WTC11 (cell line): ENCODE measurements around the gene NMUR1. TPM values are rescaled to one million over a fixed set of nuclear protein-coding genes. Genes with fewer than 3 reads are reported as not detected.
A peak's percentile ranks its signal among the peaks of the same experiment; 100 is the strongest.

ENCODE experiments used
- ATAC-seq: fragments of 200-7000 bp; cut with Tn5 transposase; 2 replicates; pipeline ENCODE4 v1.10.0; 2021; ENCODE audit warnings: mild to moderate bottlenecking, moderate library complexity
- CTCF ChIA-PET: fragments of 300-600 bp; sonication (Branson Sonifier 250); formaldehyde crosslinking; loops from one replicate; lab custom pipeline; 2021; ENCODE audit warnings: antibody characterized with exemption; lab: Charles Lee
- POLR2A ChIA-PET: fragments of 350-600 bp; sonication (Branson Sonifier 250); formaldehyde crosslinking; loops from one replicate; lab custom pipeline; 2021; ENCODE audit warnings: antibody characterized with exemption; lab: Charles Lee
- DNase-seq: peaks from one replicate; pipeline ENCODE4 v3.0.0; 2021; ENCODE audit warnings: low spot score
- H3K27ac Mint-ChIP-seq: 2 replicates; pipeline ENCODE4 v1.8.0; 2021; ENCODE audit warnings: mixed read lengths
- H3K27me3 Mint-ChIP-seq: 2 replicates; pipeline ENCODE4 v1.8.0; 2021; ENCODE audit warnings: low read depth, mild to moderate bottlenecking, moderate library complexity, mixed read lengths
- H3K36me3 Mint-ChIP-seq: 2 replicates; pipeline ENCODE4 v1.8.0; 2021; ENCODE audit warnings: mixed read lengths
- H3K4me1 Mint-ChIP-seq: 2 replicates; pipeline ENCODE4 v1.8.0; 2022; ENCODE audit warnings: mixed read lengths
- H3K4me3 Mint-ChIP-seq: 2 replicates; pipeline ENCODE4 v1.8.0; 2021; ENCODE audit warnings: mild to moderate bottlenecking, moderate library complexity, mixed read lengths
- H3K9me3 Mint-ChIP-seq: 2 replicates; pipeline ENCODE4 v1.8.0; 2021; ENCODE audit warnings: mixed read lengths
- ATF1 ChIP-seq: sonication (generic); formaldehyde crosslinking; IDR thresholded peaks from 2 replicates; pipeline ENCODE4 v1.8.1; 2023; ENCODE audit warnings: mild to moderate bottlenecking, moderate library complexity, missing genetic modification reagents
- CREM ChIP-seq: sonication (generic); formaldehyde crosslinking; IDR thresholded peaks from 2 replicates; pipeline ENCODE4 v1.8.1; 2022; ENCODE audit warnings: mild to moderate bottlenecking, missing genetic modification reagents, moderate library complexity
- FOXP1 ChIP-seq: sonication (generic); formaldehyde crosslinking; IDR thresholded peaks from 2 replicates; pipeline ENCODE4 v1.8.0; 2022; ENCODE audit warnings: missing genetic modification reagents, mild to moderate bottlenecking, moderate library complexity, borderline replicate concordance
- GRHL2 ChIP-seq: fragments of 250-450 bp; sonication (Bioruptor Pico); IDR thresholded peaks from 2 replicates; pipeline ENCODE4 v1.8.0; 2022; ENCODE audit warnings: mild to moderate bottlenecking, moderate library complexity; ENCODE audit not compliant: insufficient replicate concordance, severe bottlenecking
- MYBL2 ChIP-seq: sonication (generic); formaldehyde crosslinking; IDR thresholded peaks from 2 replicates; pipeline ENCODE4 v1.8.1; 2023; ENCODE audit warnings: mild to moderate bottlenecking, moderate library complexity, missing genetic modification reagents
- NR2C2 ChIP-seq: sonication (generic); formaldehyde crosslinking; IDR thresholded peaks from 2 replicates; pipeline ENCODE4 v1.8.0; 2022; ENCODE audit warnings: mild to moderate bottlenecking, missing genetic modification reagents
- SOX15 ChIP-seq: fragments of 250-450 bp; sonication (Bioruptor Pico); IDR thresholded peaks from 2 replicates; pipeline ENCODE4 v1.9.0; 2021; ENCODE audit warnings: mild to moderate bottlenecking
- TEAD4 ChIP-seq: sonication (generic); formaldehyde crosslinking; IDR thresholded peaks from 2 replicates; pipeline ENCODE4 v1.8.0; 2022; ENCODE audit warnings: mild to moderate bottlenecking, missing genetic modification reagents
- ZNF138 ChIP-seq: sonication (generic); formaldehyde crosslinking; conservative IDR thresholded peaks from 2 replicates; pipeline ENCODE4 v1.8.1; 2022; ENCODE audit warnings: mild to moderate bottlenecking, moderate library complexity, missing genetic modification reagents
- ZNF232 ChIP-seq: sonication (generic); formaldehyde crosslinking; IDR thresholded peaks from 2 replicates; pipeline ENCODE4 v1.8.0; 2022; ENCODE audit warnings: mild to moderate bottlenecking, missing genetic modification reagents
- ZNF396 ChIP-seq: fragments of 250-450 bp; sonication (Bioruptor Pico); IDR thresholded peaks from 2 replicates; pipeline ENCODE4 v1.8.0; 2021; ENCODE audit warnings: mild to moderate bottlenecking, moderate library complexity, borderline replicate concordance
- ZNF416 ChIP-seq: fragments of 250-450 bp; sonication (Bioruptor Pico); IDR thresholded peaks from 2 replicates; pipeline ENCODE4 v1.9.0; 2021; ENCODE audit warnings: mild to moderate bottlenecking, inconsistent platforms
- ZNF423 ChIP-seq: fragments of 250-450 bp; sonication (Bioruptor Pico); IDR thresholded peaks from 2 replicates; pipeline ENCODE4 v2.1.2; 2022; ENCODE audit warnings: mild to moderate bottlenecking, moderate library complexity
- ZNF671 ChIP-seq: fragments of 250-450 bp; sonication (Bioruptor Pico); IDR thresholded peaks from 2 replicates; pipeline ENCODE4 v1.8.0; 2021; ENCODE audit warnings: mild to moderate bottlenecking
- total RNA-seq: library from RNA; stranded (reverse); gene quantifications from 3 replicates; pipeline ENCODE4 v1.2.3, GENCODE V29; 2021
- TF ChIP-seq, protein P1 (sequence below): sonication (generic); formaldehyde crosslinking; IDR thresholded peaks from 2 replicates; pipeline ENCODE4 v1.8.0; 2023; ENCODE audit warnings: mild to moderate bottlenecking, missing genetic modification reagents
- TF ChIP-seq, protein P2 (sequence below): sonication (generic); formaldehyde crosslinking; IDR thresholded peaks from 2 replicates; pipeline ENCODE4 v1.8.0; 2022; ENCODE audit warnings: mild to moderate bottlenecking, missing genetic modification reagents
- TF ChIP-seq, protein P3 (sequence below): sonication (generic); formaldehyde crosslinking; conservative IDR thresholded peaks from 2 replicates; pipeline ENCODE4 v1.8.1; 2022; ENCODE audit warnings: mild to moderate bottlenecking, missing genetic modification reagents
- TF ChIP-seq, protein P4 (sequence below): fragments of 200-600 bp; IDR thresholded peaks from 2 replicates; pipeline ENCODE4 v1.8.0; 2022; ENCODE audit warnings: antibody characterized with exemption
- TF ChIP-seq, protein P5 (sequence below): sonication (generic); formaldehyde crosslinking; IDR thresholded peaks from 2 replicates; pipeline ENCODE4 v1.8.0; 2022; ENCODE audit warnings: mild to moderate bottlenecking, missing genetic modification reagents
- TF ChIP-seq, protein P6 (sequence below): sonication (generic); formaldehyde crosslinking; IDR thresholded peaks from 2 replicates; pipeline ENCODE4 v1.8.1; 2022; ENCODE audit warnings: mild to moderate bottlenecking, moderate library complexity, missing genetic modification reagents

The NMUR1 gene
- total RNA-seq, 1 experiment from 2014 or later = 0.42 TPM

DNA sequence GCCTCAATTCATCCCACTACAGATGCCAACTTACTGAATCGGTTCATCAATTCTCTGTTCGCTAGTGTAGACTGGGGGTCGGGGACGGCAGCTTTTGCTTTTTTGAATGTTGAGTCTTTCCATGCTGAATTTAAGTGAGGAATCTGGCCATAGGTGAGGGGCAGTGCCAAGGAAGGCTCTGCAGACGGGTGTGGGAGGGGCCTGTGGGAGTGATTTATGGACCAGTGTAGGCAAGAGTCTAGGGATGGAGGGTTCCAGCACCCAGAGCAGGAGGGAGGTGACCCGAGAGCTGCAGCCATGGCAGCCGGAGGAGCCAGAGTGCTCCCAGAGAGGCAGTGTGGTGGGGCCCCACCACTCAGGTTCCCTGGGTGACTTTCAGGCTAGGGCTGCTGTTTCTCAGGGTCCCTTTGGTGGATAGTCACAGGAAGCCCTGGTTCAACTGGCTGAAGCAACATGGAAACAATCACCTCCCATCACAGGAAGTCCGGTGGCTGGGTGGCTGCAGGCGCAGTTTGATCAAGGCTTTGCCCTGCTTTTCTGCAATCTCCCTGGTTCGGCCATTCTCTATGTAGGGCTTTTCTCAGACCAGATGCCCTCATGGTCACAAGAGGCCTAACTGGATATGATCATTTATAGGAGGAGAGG is 45.5 kb upstream of the NMUR1 start:
- H3K27me3 Mint-ChIP-seq = peaks cover 3% of the 10 kb centered on the region; the same call in 1 of the 2 replicates
- ChIA-PET POLR2A (no interaction called here), CTCF (no interaction called here)
- no peak for ATAC-seq
- peaks cover 11% of the 10 kb centered on the region for H3K36me3 Mint-ChIP-seq
- no peak for DNase-seq
- H3K27ac Mint-ChIP-seq = no peak overlapping the region; the same call in 1 of the 2 replicates
- H3K9me3 Mint-ChIP-seq = peaks cover 18% of the 10 kb centered on the region
- H3K4me1 Mint-ChIP-seq = peaks cover 55% of the 10 kb centered on the region
- TF ChIP-seq, protein P1, sequence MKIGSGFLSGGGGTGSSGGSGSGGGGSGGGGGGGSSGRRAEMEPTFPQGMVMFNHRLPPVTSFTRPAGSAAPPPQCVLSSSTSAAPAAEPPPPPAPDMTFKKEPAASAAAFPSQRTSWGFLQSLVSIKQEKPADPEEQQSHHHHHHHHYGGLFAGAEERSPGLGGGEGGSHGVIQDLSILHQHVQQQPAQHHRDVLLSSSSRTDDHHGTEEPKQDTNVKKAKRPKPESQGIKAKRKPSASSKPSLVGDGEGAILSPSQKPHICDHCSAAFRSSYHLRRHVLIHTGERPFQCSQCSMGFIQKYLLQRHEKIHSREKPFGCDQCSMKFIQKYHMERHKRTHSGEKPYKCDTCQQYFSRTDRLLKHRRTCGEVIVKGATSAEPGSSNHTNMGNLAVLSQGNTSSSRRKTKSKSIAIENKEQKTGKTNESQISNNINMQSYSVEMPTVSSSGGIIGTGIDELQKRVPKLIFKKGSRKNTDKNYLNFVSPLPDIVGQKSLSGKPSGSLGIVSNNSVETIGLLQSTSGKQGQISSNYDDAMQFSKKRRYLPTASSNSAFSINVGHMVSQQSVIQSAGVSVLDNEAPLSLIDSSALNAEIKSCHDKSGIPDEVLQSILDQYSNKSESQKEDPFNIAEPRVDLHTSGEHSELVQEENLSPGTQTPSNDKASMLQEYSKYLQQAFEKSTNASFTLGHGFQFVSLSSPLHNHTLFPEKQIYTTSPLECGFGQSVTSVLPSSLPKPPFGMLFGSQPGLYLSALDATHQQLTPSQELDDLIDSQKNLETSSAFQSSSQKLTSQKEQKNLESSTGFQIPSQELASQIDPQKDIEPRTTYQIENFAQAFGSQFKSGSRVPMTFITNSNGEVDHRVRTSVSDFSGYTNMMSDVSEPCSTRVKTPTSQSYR (CRISPR knock-in tag) = no peak
- no peak for TF ChIP-seq ZNF396
- no peak for TF ChIP-seq MYBL2 (CRISPR knock-in tag)
- TF ChIP-seq ZNF138 (CRISPR knock-in tag) = no peak
- no peak for TF ChIP-seq ZNF671 (CRISPR knock-in tag)
- no peak for TF ChIP-seq ZNF232 (CRISPR knock-in tag)
- TF ChIP-seq NR2C2 (CRISPR knock-in tag) = no peak
- no peak overlapping the region for H3K4me3 Mint-ChIP-seq

DNA sequence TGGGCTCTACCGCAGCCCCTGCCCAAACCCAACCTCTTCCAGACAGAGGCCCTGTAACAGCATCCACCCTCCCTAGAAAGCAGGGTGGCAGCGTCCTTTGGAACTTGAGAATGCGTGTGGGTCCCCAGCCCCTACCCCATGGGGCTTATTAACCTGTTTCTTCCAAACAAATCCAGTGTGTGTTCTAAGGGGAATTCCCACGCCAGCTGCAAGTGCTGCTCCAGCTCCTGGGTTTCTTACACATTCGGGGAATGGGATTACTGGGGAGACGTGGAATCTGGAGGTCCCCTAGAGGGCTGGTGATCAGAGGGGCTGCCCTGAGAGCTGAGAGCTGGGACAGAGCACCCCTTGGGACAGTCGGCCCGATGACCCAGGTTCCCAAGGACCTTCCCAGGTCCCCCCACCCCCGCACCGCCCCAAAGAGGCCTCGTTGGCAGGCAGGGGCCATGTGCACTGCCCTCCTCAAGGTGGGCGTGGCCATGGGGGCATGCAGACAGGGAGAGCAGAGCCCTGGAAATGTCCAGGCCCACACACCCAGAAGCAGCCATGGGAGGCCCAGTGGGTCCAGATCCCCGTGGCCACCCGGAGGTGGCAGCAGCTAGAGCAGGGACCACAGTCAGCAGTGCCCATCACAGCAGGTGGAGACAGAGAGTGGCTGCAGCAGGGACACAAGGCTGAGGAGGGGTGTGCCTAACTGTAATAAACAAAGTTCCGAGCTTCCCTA is 43.6 kb upstream of the NMUR1 start:
- Mint-ChIP-seq H3K36me3 (peaks cover 6% of the 10 kb centered on the region), H3K27ac (peak overlapping the region; percentile 88), H3K4me3 (no peak overlapping the region), H3K27me3 (no peaks in the 10 kb centered on the region), H3K4me1 (peaks cover 60% of the 10 kb centered on the region), H3K9me3 (peaks cover 5% of the 10 kb centered on the region)
- DNase-seq (no peak), ATAC-seq (peak; percentile 11)
- TF ChIP-seq, protein P2, sequence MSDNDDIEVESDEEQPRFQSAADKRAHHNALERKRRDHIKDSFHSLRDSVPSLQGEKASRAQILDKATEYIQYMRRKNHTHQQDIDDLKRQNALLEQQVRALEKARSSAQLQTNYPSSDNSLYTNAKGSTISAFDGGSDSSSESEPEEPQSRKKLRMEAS (CRISPR knock-in tag) = peak; percentile 62; the same call in 1 of the 2 replicates
- TF ChIP-seq, protein P3, sequence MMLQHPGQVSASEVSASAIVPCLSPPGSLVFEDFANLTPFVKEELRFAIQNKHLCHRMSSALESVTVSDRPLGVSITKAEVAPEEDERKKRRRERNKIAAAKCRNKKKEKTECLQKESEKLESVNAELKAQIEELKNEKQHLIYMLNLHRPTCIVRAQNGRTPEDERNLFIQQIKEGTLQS (CRISPR knock-in tag) = no peak
- POLR2A ChIA-PET = interaction anchor here (0.6 to 0.7 kb wide), 2 partner anchors 13 to 41 kb away, joined by 3 read pairs; no protein-coding TSS in a partner anchor
- CTCF ChIA-PET = interaction anchor here (0.7 to 3.0 kb wide), 6 partner anchors 10 to 104 kb away, joined by 3 to 18 read pairs (median 4); no protein-coding TSS in a partner anchor

DNA sequence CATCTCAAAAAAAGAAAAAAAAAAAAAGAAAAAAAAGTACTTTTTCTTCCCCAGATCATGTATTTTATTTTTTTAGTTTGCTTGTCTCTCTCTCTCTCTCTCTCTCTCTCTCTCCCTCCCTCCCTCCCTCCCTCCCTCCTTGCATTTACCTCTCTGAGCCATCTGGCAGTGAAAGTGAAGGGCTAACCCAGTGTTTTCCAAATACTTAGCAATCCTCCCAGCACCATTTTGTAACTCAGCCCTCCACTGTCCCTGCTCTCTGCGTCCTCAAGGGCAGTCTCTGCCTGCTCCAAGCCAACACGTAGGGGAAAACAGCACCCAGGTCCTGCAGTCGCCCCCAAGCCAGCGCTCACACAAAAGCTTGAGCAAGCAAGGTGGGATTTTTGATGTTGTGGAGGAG is 42.9 kb upstream of the NMUR1 start:
- Mint-ChIP-seq H3K4me3 (peak overlapping the region; percentile 21; the same call in 1 of the 2 replicates), H3K27ac (peak overlapping the region; percentile 88), H3K27me3 (no peaks in the 10 kb centered on the region), H3K4me1 (peaks cover 68% of the 10 kb centered on the region), H3K9me3 (no peaks in the 10 kb centered on the region), H3K36me3 (no peaks in the 10 kb centered on the region; the same call in 1 of the 2 replicates)
- POLR2A ChIA-PET = interaction anchor here (0.7 kb wide), 1 partner anchor 13 kb away, joined by 3 read pairs; no protein-coding TSS in a partner anchor
- ATAC-seq = peak; percentile 9; the same call in 1 of the 2 replicates
- no peak for DNase-seq
- CTCF ChIA-PET = interaction anchor here (1.1 to 3.0 kb wide), 4 partner anchors 10 to 105 kb away, joined by 3 to 18 read pairs (median 6); no protein-coding TSS in a partner anchor
- TF ChIP-seq SOX15 = no peak
- TF ChIP-seq ZNF423 (CRISPR knock-in tag) = no peak
- TF ChIP-seq, protein P3 (CRISPR knock-in tag) = no peak
- TF ChIP-seq GRHL2 (CRISPR knock-in tag) = no peak
- no peak for TF ChIP-seq CREM (CRISPR knock-in tag)
- no peak for TF ChIP-seq ZNF138 (CRISPR knock-in tag)
- TF ChIP-seq, protein P4, sequence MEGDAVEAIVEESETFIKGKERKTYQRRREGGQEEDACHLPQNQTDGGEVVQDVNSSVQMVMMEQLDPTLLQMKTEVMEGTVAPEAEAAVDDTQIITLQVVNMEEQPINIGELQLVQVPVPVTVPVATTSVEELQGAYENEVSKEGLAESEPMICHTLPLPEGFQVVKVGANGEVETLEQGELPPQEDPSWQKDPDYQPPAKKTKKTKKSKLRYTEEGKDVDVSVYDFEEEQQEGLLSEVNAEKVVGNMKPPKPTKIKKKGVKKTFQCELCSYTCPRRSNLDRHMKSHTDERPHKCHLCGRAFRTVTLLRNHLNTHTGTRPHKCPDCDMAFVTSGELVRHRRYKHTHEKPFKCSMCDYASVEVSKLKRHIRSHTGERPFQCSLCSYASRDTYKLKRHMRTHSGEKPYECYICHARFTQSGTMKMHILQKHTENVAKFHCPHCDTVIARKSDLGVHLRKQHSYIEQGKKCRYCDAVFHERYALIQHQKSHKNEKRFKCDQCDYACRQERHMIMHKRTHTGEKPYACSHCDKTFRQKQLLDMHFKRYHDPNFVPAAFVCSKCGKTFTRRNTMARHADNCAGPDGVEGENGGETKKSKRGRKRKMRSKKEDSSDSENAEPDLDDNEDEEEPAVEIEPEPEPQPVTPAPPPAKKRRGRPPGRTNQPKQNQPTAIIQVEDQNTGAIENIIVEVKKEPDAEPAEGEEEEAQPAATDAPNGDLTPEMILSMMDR = no peak
- no peak for TF ChIP-seq ZNF416 (CRISPR knock-in tag)
- TF ChIP-seq FOXP1 (CRISPR knock-in tag) = no peak
- TF ChIP-seq, protein P5, sequence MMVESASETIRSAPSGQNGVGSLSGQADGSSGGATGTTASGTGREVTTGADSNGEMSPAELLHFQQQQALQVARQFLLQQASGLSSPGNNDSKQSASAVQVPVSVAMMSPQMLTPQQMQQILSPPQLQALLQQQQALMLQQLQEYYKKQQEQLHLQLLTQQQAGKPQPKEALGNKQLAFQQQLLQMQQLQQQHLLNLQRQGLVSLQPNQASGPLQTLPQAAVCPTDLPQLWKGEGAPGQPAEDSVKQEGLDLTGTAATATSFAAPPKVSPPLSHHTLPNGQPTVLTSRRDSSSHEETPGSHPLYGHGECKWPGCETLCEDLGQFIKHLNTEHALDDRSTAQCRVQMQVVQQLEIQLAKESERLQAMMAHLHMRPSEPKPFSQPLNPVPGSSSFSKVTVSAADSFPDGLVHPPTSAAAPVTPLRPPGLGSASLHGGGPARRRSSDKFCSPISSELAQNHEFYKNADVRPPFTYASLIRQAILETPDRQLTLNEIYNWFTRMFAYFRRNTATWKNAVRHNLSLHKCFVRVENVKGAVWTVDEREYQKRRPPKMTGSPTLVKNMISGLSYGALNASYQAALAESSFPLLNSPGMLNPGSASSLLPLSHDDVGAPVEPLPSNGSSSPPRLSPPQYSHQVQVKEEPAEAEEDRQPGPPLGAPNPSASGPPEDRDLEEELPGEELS (CRISPR knock-in tag) = no peak
- no peak for TF ChIP-seq ATF1 (CRISPR knock-in tag)
- no peak for TF ChIP-seq TEAD4
- TF ChIP-seq, protein P6, sequence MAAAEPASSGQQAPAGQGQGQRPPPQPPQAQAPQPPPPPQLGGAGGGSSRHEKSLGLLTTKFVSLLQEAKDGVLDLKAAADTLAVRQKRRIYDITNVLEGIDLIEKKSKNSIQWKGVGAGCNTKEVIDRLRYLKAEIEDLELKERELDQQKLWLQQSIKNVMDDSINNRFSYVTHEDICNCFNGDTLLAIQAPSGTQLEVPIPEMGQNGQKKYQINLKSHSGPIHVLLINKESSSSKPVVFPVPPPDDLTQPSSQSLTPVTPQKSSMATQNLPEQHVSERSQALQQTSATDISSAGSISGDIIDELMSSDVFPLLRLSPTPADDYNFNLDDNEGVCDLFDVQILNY (CRISPR knock-in tag) = no peak
